ENCODE results near the gene GABRG3.

The GABRG3 gene

GRCh38 chr15:27058939-27059338 is 88.0 kb downstream of the GABRG3 start:
- intact Hi-C loops (cut with DNase I) = loop anchor here (1.0 kb wide), 1 partner anchor 299 kb away; no protein-coding TSS in a partner anchor

DNA sequence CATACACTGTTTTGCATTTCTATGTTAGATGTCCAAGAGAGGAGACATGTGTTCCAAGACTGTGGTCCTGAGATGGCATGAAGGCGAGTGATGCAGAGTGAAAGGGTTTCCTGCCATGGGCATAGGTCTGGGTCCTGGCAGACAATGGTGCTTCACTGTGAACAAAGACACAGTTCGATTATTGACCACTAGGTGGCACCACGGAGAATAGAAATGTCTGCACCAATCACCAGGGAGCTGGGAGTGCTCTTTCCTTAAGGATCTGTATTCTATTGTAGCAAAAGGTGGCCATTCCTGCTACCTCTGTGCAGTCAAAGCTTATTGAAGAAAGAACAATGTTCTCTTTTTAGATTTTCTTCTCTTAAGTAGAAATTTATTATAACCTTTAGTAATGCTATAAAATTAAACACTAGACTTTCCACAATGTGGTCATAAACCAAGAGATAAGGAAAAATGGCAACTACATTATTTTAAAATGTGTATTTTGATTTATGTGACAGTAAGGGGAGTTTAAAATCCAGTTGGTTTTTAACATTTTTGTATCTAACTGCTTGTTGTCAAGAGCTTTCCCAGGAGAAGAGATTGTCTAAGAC is 88.7 kb downstream of the GABRG3 start:
- intact Hi-C loops (cut with DNase I) = loop anchor here (1.0 kb wide), 1 partner anchor 299 kb away; no protein-coding TSS in a partner anchor
- DNase-seq = peak in 2 of 10 donors; percentile 41 to 57

More at GRCh38 chr15:27058939-27059338, 88.0 kb downstream of the GABRG3 start:
- peak in 1 of 10 donors; percentile 73 for DNase-seq

- DNase-seq = no peak
- intact Hi-C loops (cut with DNase I) = no loop called here
These were observed 90.8 kb downstream of the GABRG3 start for GRCh38 chr15:27061739-27062138.

GRCh38 chr15:27062951-27063350 is 92.0 kb downstream of the GABRG3 start:
- no peak for DNase-seq
- intact Hi-C loops (cut with DNase I) = no loop called here

DNA sequence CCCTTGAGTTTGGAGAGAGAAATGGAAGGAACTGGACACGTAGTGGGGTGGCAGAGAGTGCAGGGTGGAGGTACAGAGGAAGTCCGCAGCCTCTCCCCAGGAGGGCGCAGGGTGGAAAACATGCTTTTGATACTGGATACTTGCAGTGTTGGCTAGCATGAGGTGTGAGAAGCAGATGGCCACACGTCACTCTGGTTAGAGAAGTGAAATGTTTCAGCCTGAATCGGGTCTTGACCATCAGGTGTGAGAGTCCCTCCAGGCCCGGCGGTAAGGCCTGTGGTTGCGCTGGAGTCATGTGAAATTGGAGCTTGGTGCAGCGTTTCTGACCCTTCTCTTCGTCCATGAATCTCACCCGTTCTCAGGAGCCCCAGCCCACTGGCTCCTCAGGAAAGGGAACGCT is 93.1 kb downstream of the GABRG3 start:
- DNase-seq = no peak
- intact Hi-C loops (cut with DNase I) = no loop called here

- no peak for DNase-seq
- intact Hi-C loops (cut with DNase I) = no loop called here
These were observed 94.2 kb downstream of the GABRG3 start for GRCh38 chr15:27065151-27065550.

- no peak for DNase-seq
- intact Hi-C loops (cut with DNase I) = no loop called here
These were observed 94.8 kb downstream of the GABRG3 start for GRCh38 chr15:27065785-27066184.

DNA sequence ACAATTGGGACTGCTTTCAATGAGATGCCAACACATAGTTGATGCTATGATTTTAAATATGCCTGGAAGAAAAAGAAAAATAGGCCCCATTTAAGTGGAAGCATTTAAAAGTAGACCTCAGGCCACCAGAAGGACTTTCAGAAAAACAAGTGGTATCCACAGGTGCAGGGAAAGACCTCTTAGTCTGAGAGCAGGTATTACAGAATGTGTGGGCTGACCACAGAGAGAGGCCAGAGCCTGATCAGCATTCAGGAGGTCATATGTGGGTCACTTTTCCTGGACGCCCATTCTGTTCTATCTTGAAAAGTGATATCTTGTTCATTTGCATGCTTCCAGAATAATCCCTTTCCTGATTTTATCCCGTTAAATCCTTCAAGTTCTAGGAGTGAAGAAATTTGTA is 95.5 kb downstream of the GABRG3 start:
- DNase-seq = no peak
- intact Hi-C loops (cut with DNase I) = no loop called here

- peak in 1 of 10 donors; percentile 63 for DNase-seq
- intact Hi-C loops (cut with DNase I) = no loop called here
These were observed 96.2 kb downstream of the GABRG3 start for GRCh38 chr15:27067175-27067574.

DNA sequence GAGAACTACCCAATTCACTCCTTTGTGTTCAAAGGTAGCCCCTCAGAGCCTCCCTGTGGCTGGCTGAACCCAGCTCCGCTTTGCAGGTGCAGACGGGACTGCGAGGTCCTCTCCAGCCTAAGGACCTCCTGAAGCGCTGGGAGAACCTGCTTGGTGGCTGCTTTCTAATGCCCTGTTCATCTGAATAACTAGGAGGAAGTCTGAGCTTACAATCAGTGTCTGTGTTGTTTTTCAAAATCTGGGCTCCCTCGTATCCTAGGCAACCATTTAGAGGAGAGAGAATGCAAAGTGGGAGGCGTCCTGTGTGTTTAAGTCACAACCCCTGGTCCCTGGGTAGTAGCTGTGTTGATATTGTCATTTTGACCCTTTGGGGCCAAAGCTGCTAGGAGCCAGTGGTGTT is 99.9 kb downstream of the GABRG3 start:
- DNase-seq = no peak

DNA sequence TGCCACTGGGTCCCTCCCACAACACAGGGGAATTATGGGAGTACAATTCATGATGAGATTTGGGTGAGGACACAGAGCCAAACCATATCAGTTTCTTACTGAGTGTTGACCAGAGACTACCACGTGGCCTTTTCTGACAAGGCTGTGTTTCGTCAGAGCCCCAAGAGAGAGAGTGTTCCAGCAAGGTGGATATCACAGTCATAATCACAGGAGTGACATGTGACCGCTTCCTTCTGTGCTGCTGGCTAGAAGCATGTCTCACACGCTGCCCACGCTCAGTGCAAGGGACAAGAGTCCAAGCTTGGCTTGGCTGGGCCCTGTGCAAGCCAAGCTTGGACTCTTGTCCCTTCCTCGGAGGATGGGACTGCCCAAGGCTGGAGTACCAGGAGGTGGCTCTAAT is 103.2 kb downstream of the GABRG3 start:
- DNase-seq = no peak
- intact Hi-C loops (cut with DNase I) = no loop called here

More for the DNA sequence above, 99.9 kb downstream of the GABRG3 start:
- intact Hi-C loops (cut with DNase I) = no loop called here

GRCh38 chr15:27077790-27078189 is 106.8 kb downstream of the GABRG3 start:
- DNase-seq = no peak
- intact Hi-C loops (cut with DNase I) = no loop called here

GRCh38 chr15:27081676-27082418 is 110.9 kb downstream of the GABRG3 start:
- intact Hi-C loops (cut with DNase I) = no loop called here

DNA sequence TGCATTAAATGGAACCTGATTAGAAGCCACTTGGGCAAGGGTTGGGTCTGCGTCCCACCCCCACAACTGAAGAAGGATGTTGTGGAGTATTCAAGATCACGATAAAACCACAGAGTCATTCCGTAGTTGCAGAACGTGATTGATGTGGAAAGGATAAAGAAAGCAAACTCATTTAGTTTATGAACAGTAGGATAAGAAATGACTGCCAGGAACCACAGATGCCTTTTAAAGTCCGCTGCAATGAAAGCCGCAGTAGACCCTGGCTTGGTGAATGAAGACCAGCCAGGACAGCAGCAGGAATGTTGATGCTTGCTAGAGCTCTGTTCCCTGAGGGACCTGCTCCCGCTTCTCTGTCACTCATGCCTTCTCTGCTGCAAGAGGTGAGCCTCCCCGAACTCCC is 111.5 kb downstream of the GABRG3 start:
- DNase-seq = no peak
- intact Hi-C loops (cut with DNase I) = no loop called here

More at GRCh38 chr15:27081676-27082418, 110.9 kb downstream of the GABRG3 start:
- no peak for DNase-seq

DNA sequence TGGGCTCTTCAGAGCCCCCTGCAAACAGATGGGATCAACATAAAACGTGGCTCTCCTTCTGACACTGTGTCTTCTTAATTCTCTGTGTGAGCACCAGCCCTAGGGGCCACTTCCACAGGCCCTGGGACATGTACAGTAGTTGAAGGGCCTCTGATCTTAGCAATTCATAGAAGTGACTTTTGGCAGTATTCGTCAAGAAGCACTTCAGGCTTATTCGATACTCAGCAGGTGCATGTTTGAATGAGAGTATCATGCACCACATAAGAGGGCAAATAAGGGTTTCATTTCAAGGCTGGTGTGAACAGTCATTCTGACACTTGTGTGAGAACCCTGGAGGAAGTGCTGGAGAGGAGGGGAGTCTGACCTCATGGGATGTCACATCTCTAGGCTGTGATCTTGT is 113.9 kb downstream of the GABRG3 start:
- intact Hi-C loops (cut with DNase I) = no loop called here
- no peak for DNase-seq

GRCh38 chr15:27086149-27086548 is 115.2 kb downstream of the GABRG3 start:
- DNase-seq = no peak
- intact Hi-C loops (cut with DNase I) = no loop called here

GRCh38 chr15:27086805-27087204 is 115.8 kb downstream of the GABRG3 start:
- no peak for DNase-seq
- intact Hi-C loops (cut with DNase I) = no loop called here

GRCh38 chr15:27087651-27088583 is 116.9 kb downstream of the GABRG3 start:
- intact Hi-C loops (cut with DNase I) = no loop called here
- no peak for DNase-seq

DNA sequence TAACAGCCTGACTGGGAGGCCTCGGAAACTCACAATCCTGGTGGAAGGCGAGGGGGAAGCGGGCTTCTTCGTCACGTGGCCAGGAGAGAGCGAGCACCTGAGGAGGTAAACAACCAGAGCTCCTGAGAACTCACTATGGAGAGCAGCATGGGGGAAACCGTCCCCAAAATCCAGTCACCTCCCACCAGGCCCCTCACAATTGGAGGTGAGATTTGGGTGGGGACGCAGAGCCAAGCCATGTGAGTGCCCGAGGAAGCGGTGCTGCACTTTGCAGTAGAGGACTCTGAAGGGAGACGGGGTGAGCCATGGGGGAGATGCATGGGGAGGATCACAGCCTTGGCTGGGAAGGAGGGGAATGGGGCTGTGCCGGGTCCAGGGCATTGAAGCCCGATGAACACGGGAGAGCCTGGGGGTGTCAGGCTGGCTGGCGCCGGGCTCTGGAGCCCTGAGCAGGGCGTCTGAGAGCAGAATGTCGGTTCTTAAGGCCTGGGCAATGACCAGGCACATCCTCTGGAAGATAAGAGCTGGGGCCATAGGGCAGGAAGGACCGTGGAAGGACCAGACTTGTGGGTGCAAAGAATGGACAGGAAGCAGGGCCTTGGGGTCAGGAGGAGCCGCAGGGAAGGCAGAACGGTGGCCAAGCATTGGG is 117.7 kb downstream of the GABRG3 start:
- intact Hi-C loops (cut with DNase I) = no loop called here
- no peak for DNase-seq

DNA sequence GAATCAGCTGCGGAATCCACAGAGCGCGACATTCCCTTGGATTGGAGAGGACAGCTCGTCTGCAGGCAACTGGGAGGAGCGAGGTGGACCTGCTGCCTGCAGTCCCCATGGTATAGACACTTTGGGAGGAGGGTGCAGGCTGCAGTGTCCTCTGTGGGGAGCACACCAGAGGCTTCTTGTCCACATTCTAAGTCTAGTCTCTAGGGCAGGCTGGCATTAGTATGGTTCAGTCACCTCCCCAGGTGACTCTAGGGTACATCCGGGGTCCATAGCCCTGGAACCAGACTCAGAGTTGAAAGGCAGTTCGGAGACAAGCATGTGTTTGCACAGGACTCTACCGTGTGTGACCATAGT is 118.2 kb downstream of the GABRG3 start:
- DNase-seq = no peak
- intact Hi-C loops (cut with DNase I) = no loop called here

DNA sequence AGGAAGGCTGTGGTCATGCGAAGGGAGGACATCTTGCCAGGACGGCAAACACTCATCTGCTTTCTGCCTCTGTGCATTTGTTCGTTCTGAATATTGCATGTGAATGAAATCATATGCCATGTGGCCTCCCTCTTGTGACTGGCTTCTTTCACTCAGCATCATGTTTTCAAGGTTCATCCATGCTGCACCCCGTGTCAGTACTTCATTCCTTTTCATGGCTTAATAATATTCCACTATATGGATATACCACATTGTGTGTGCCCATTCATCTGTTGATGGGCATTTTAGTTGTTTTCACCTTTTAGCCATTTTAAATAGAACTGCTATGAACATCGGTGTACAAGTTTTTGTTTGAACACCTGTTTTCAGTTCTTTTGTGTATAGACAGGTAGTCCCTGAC is 118.7 kb downstream of the GABRG3 start:
- intact Hi-C loops (cut with DNase I) = no loop called here
- DNase-seq = no peak

Data from posterior cingulate gyrus (tissue), 11 donors.